Lung (tissue), 12 donors: ENCODE measurements around the gene LHX2. TPM values are rescaled to one million over a fixed set of nuclear protein-coding genes. Genes with fewer than 3 reads are reported as not detected.

Experiments
- ATAC-seq: fragments of 200-7000 bp; cut with Tn5 transposase; one replicate; pipeline ENCODE4 v1.9.1; 2020; ENCODE audit warnings: moderate number of reproducible peaks; ENCODE audit not compliant: insufficient read depth, low FRiP score
- DNase-seq, 3 donors: peaks; one replicate each; pipeline ENCODE4 v3.0.0-alpha.2; 2013 to 2017
- H3K27ac ChIP-seq, 2 donors: one replicate each; pipeline ENCODE4 v1.5.1; 2013; ENCODE audit warnings: mild to moderate bottlenecking in 2 of 2, moderate library complexity in 2 of 2, control low read depth in 1 of 2, inconsistent platforms in 1 of 2, low read depth in 1 of 2, low read length in 1 of 2
- H3K27me3 ChIP-seq, 3 donors: one replicate each; pipeline ENCODE4 v1.5.1; 2013; ENCODE audit warnings: low read length in 2 of 3; ENCODE audit not compliant: control insufficient read depth in 3 of 3, insufficient read depth in 3 of 3
- H3K36me3 ChIP-seq, 4 donors: one replicate each; pipeline ENCODE4 v1.5.1; 2013; ENCODE audit warnings: low read length in 4 of 4, mild to moderate bottlenecking in 1 of 4, moderate library complexity in 1 of 4; ENCODE audit not compliant: control insufficient read depth in 4 of 4, insufficient read depth in 4 of 4
- H3K4me1 ChIP-seq, 5 donors: one replicate each; pipeline ENCODE4 v1.5.1; 2013; ENCODE audit warnings: low read length in 5 of 5, mild to moderate bottlenecking in 2 of 5, moderate library complexity in 1 of 5; ENCODE audit not compliant: control insufficient read depth in 5 of 5, insufficient read depth in 5 of 5
- H3K4me3 ChIP-seq: one replicate; pipeline ENCODE4 v1.5.1; 2013; ENCODE audit warnings: mild to moderate bottlenecking, control low read depth, moderate library complexity
- H3K9ac ChIP-seq, 2 donors: one replicate each; pipeline ENCODE4 v1.5.1; 2013; ENCODE audit warnings: low read length in 2 of 2, control low read depth in 1 of 2; ENCODE audit not compliant: insufficient read depth in 1 of 2
- H3K9me3 ChIP-seq, 4 donors: one replicate each; pipeline ENCODE4 v1.5.1; 2013; ENCODE audit warnings: low read length in 3 of 4, mild to moderate bottlenecking in 1 of 4, moderate library complexity in 1 of 4; ENCODE audit not compliant: control insufficient read depth in 4 of 4, insufficient read depth in 3 of 4
- WGBS, 2 donors: extraction: QIAGEN DNeasy Blood & Tissue Kit; methylation state at CpG; one replicate each; pipeline ENCODE4 v1.1.7; 2013; 5-methylcytosine and 5-hydroxymethylcytosine counted together
- polyA plus RNA-seq, 2 donors: library from polyadenylated mRNA; stranded (reverse); fragments of 200-250 nt; gene quantifications; one replicate each; pipeline ENCODE4 v1.2.1, GENCODE V29; 2013
- total RNA-seq, 2 donors: library from RNA; depleted of rRNA in 1 of 2; stranded (reverse); fragments of >200 nt in 1 of 2; gene quantifications; one replicate each; pipeline ENCODE4 v1.2.1, GENCODE V29; 2014 to 2021
- TF ChIP-seq, protein P1 (sequence below): IDR thresholded peaks from 2 replicates; pipeline ENCODE4 v1.5.1; 2012; ENCODE audit warnings: mild to moderate bottlenecking; ENCODE audit errors: control extremely low read depth, extremely low read depth
- donor health status: control.
- donor health status: control.
- donor health status: Bipolar disorder and iron deficiency.
- donor health status: healthy.
- donor health status: DM: yes; HTN: yes; CAD: no.

Gene LHX2
- total and polyA plus RNA-seq, 4 donors, result 0.07 to 0.31 TPM; not detected in 2

DNA sequence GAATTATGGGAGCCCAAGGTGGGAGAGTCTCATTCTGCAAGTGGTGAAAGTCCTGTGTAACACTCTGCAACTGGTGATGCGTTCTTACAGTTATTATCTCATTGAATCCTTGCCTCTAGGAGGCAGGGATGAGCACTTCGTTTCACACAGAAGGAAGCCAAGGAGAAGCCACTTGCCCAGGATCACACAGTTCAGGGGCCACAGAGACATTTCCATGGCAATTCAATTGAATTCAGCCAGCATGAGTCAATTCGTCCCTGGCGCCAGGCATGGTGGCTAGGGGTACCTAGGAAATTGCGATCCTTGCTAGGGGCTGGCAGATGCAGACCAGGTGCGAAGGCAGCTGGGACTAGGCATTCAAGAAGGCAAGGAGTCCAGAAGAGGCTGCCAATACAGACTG lies 26.2 kb downstream of the LHX2 start:
- no peak for DNase-seq
- TF ChIP-seq, protein P1, sequence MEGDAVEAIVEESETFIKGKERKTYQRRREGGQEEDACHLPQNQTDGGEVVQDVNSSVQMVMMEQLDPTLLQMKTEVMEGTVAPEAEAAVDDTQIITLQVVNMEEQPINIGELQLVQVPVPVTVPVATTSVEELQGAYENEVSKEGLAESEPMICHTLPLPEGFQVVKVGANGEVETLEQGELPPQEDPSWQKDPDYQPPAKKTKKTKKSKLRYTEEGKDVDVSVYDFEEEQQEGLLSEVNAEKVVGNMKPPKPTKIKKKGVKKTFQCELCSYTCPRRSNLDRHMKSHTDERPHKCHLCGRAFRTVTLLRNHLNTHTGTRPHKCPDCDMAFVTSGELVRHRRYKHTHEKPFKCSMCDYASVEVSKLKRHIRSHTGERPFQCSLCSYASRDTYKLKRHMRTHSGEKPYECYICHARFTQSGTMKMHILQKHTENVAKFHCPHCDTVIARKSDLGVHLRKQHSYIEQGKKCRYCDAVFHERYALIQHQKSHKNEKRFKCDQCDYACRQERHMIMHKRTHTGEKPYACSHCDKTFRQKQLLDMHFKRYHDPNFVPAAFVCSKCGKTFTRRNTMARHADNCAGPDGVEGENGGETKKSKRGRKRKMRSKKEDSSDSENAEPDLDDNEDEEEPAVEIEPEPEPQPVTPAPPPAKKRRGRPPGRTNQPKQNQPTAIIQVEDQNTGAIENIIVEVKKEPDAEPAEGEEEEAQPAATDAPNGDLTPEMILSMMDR, result no peak
- H3K9ac ChIP-seq, result no peak overlapping the region
- no peaks in the 10 kb centered on the region for H3K36me3 ChIP-seq
- H3K27me3 ChIP-seq, result peaks cover 9 to 70% (median 59%) of the 10 kb centered on the region in 3 donors
- H3K9me3 ChIP-seq, result peaks cover 0 to 4% (median 0%) of the 10 kb centered on the region in 4 donors
- H3K4me1 ChIP-seq, result peaks cover 0 to 9% (median 5%) of the 10 kb centered on the region in 5 donors
- H3K4me3 ChIP-seq, result no peak overlapping the region
- WGBS, 2 donors, result 53% methylated on average over 6 of the region's 6 CpGs
- no peak for ATAC-seq
- no peak overlapping the region for H3K27ac ChIP-seq

DNA sequence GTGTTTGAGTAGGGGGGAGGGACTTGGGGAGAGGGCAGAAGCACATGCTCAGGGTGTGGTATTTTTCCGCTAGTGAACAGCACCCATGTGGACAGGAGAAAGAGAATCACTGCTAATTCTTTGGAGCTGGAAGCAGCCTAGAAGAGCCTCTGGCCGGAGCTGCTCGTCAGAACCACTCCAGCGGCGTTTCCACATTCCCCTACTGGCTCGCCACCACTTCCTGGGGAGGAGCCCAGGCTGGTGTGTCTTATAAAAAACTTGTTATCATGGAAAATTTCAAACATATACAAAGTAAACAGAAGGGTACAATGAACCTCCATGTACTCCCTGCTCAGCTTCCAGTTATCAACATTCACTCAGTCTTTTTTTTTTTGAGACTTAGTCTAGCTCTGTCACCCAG lies 26.7 kb downstream of the LHX2 start:
- peak in 2 of 3 donors; percentile 43 to 50 for DNase-seq
- peaks cover 0 to 4% (median 0%) of the 10 kb centered on the region in 4 donors for H3K9me3 ChIP-seq
- H3K36me3 ChIP-seq, result no peaks in the 10 kb centered on the region
- 7 to 9% methylated on average over 6 of the region's 6 CpGs for WGBS, 2 donors
- peaks cover 9 to 69% (median 57%) of the 10 kb centered on the region in 3 donors for H3K27me3 ChIP-seq
- H3K9ac ChIP-seq, result no peak overlapping the region
- no peak for ATAC-seq
- no peak overlapping the region for H3K27ac ChIP-seq
- no peak overlapping the region for H3K4me3 ChIP-seq
- TF ChIP-seq, protein P1, result no peak
- H3K4me1 ChIP-seq, result peaks cover 0 to 9% (median 5%) of the 10 kb centered on the region in 5 donors

DNA sequence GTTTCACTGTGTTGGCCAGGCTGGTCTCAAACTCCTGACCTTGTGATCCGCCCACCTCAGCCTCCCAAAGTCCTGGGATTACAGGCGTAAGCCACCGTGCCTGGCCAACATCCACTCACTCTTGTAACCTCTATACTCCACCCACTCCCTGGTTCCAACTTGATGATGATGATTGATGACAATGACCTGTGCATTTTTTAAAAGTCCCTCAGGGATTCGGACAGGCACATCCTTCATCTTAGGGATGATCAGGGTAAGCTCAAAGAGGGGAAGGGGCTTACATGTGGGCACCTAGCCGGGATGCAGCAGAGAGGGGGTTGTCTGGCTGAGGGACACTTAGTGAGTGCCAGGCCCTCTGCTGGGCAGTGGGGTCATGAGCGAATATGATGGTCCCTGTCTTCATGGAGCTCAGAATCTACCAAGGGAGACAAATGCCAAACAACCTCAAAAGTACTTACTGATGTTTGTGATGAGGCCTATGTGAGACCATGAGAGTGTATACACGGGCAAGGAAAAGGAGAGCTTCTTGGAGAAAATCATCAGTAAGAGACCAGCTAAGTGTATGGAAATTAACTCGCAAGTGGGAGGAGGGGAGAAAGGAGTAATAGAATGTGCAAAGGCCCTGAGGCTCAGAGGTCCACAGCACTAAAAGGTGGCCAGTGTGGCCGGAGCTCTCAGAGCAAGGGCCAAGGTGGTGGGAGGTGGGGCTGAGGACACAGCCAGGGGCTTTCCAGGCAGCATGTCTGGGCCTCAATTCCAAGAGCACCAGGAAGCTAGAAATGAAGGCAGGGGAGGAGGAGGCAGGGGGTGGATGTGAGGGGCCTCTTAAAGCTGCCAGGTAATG lies 27.4 kb downstream of the LHX2 start:
- DNase-seq (no peak), ATAC-seq (no peak)
- peaks cover 0 to 9% (median 5%) of the 10 kb centered on the region in 5 donors for H3K4me1 ChIP-seq
- no peak overlapping the region for H3K9ac ChIP-seq
- H3K4me3 ChIP-seq, result no peak overlapping the region
- H3K27me3 ChIP-seq, result peaks cover 4 to 61% (median 49%) of the 10 kb centered on the region in 3 donors
- peaks cover 0 to 4% (median 0%) of the 10 kb centered on the region in 4 donors for H3K9me3 ChIP-seq
- no peaks in the 10 kb centered on the region for H3K36me3 ChIP-seq
- WGBS, 2 donors, result 69 to 75% methylated on average over 9 of the region's 9 CpGs
- no peak overlapping the region for H3K27ac ChIP-seq
- TF ChIP-seq, protein P1, result no peak
